HepG2 (cell line): Measurements from ENCODE around the gene CIAPIN1. TPM values are rescaled to one million over a fixed set of nuclear protein-coding genes. Genes with fewer than 3 reads are reported as not detected.

Experiments
- ETV5 ChIP-seq: IDR thresholded peaks from 2 replicates; pipeline ENCODE4 v1.6.1; 2018; ENCODE audit warnings: missing biosample characterization, missing genetic modification reagents, inconsistent platforms, borderline replicate concordance
- JDP2 ChIP-seq: sonication (generic); formaldehyde crosslinking; IDR thresholded peaks from 2 replicates; pipeline ENCODE4 v1.8.1; 2022; ENCODE audit warnings: missing genetic modification reagents, borderline replicate concordance
- LRRFIP1 ChIP-seq: sonication (generic); formaldehyde crosslinking; conservative IDR thresholded peaks from 2 replicates; pipeline ENCODE4 v1.4.0; 2020; ENCODE audit warnings: missing genetic modification reagents
- MIER3 ChIP-seq: IDR thresholded peaks from 2 replicates; pipeline ENCODE4 v1.6.1; 2016; ENCODE audit warnings: missing compliant biosample characterization, borderline replicate concordance
- NFE2L2 ChIP-seq: fragments of 150-350 bp; IDR thresholded peaks from 2 replicates; pipeline ENCODE4 v1.6.1; 2014; ENCODE audit warnings: low read length
- RAD51 ChIP-seq: fragments of 450-650 bp; IDR thresholded peaks from 2 replicates; pipeline ENCODE4 v1.6.1; 2016; ENCODE audit warnings: borderline replicate concordance
- SAP130 ChIP-seq: IDR thresholded peaks from 2 replicates; pipeline ENCODE4 v1.6.1; 2016; ENCODE audit warnings: low read depth
- SIX1 ChIP-seq: sonication (generic); formaldehyde crosslinking; IDR thresholded peaks from 2 replicates; pipeline ENCODE4 v1.4.0; 2020; ENCODE audit warnings: missing genetic modification reagents, borderline replicate concordance
- SMC3 ChIP-seq: IDR thresholded peaks from 2 replicates; pipeline ENCODE4 v1.6.1; 2011; ENCODE audit warnings: low read length, improper control_type of control experiment
- SNAPC5 ChIP-seq: sonication (generic); formaldehyde crosslinking; IDR thresholded peaks from 2 replicates; pipeline ENCODE4 v1.8.1; 2023; ENCODE audit warnings: mild to moderate bottlenecking, missing genetic modification reagents, borderline replicate concordance
- TMF1 ChIP-seq: sonication (generic); formaldehyde crosslinking; IDR thresholded peaks from 2 replicates; pipeline ENCODE4 v1.8.1; 2022; ENCODE audit warnings: low read depth, missing genetic modification reagents
- USF2 ChIP-seq, 2 experiments: sonication (generic) in 1 of 2; formaldehyde crosslinking in 1 of 2; IDR thresholded peaks; 2 replicates each; pipeline versions ENCODE4 v1.5.1 to v1.6.1; 2011 to 2020; ENCODE audit warnings: borderline replicate concordance in 1 of 2, low read depth in 1 of 2, low read length in 1 of 2, mild to moderate bottlenecking in 1 of 2, missing genetic modification reagents in 1 of 2, moderate library complexity in 1 of 2
- ZNF224 ChIP-seq: sonication (generic); formaldehyde crosslinking; IDR thresholded peaks from 2 replicates; pipeline ENCODE4 v1.5.0; 2020; ENCODE audit warnings: mild to moderate bottlenecking, missing genetic modification reagents
- ZNF496 ChIP-seq: sonication (generic); formaldehyde crosslinking; IDR thresholded peaks from 2 replicates; pipeline ENCODE4 v1.8.1; 2023; ENCODE audit warnings: mild to moderate bottlenecking, moderate library complexity, missing genetic modification reagents; ENCODE audit not compliant: insufficient replicate concordance
- ZNF549 ChIP-seq: sonication (generic); formaldehyde crosslinking; IDR thresholded peaks from 2 replicates; pipeline ENCODE4 v1.5.0; 2020; ENCODE audit warnings: missing genetic modification reagents
- ZNF557 ChIP-seq: sonication (generic); formaldehyde crosslinking; IDR thresholded peaks from 2 replicates; pipeline ENCODE4 v1.4.0; 2020; ENCODE audit warnings: missing genetic modification reagents
- ZNF672 ChIP-seq: sonication (generic); formaldehyde crosslinking; IDR thresholded peaks from 2 replicates; pipeline ENCODE4 v1.8.1; 2022; ENCODE audit warnings: missing genetic modification reagents
- ZNF777 ChIP-seq: sonication (generic); formaldehyde crosslinking; IDR thresholded peaks from 2 replicates; pipeline ENCODE4 v1.4.0; 2020; ENCODE audit warnings: missing genetic modification reagents
- ZXDC ChIP-seq: sonication (generic); formaldehyde crosslinking; IDR thresholded peaks from 2 replicates; pipeline ENCODE4 v1.5.0; 2020; ENCODE audit warnings: mild to moderate bottlenecking, missing genetic modification reagents
- ZZZ3 ChIP-seq: sonication (generic); formaldehyde crosslinking; IDR thresholded peaks from 2 replicates; pipeline ENCODE4 v1.4.0; 2020; ENCODE audit warnings: missing genetic modification reagents, mild to moderate bottlenecking, borderline replicate concordance
- polyA plus RNA-seq, 8 experiments: library from polyadenylated mRNA; depleted of rRNA in 3 of 8; stranded (reverse) in 7 of 8; unstranded in 1 of 8; fragments of >200 nt; fragmentation: Illumina TruSeq in 4 of 8; extraction: Trizol in 4 of 8; gene quantifications; 2 replicates each; pipeline versions ENCODE4 v1.2.1 to v1.2.3, GENCODE V29; 2011 to 2016; ENCODE audit warnings: low read depth in 4 of 8, missing spikeins in 1 of 8, mixed read lengths in 1 of 8; ENCODE audit not compliant: insufficient read depth in 1 of 8
- total RNA-seq, 5 experiments: library from RNA; depleted of rRNA; stranded (reverse); fragments of >200 nt; fragmentation: Illumina TruSeq; extraction: Trizol; gene quantifications; 2 replicates each; pipeline ENCODE4 v1.2.3, GENCODE V29; 2016; ENCODE audit warnings: low read depth in 1 of 5

Gene CIAPIN1
- total and polyA plus RNA-seq, 2 of the 13 experiments (the other 11 are each of a cell fraction or from before 2014, with no cell fraction given), result 69.3 to 89.7 TPM

GRCh38 chr16:57422026-57422944 is 24.9 kb downstream of the CIAPIN1 start (continued):
- TF ChIP-seq ZNF672 (CRISPR knock-in tag), result no peak
- TF ChIP-seq ZNF496, result no peak
- peak; percentile 39; the same call in 1 of the 2 replicates for TF ChIP-seq SIX1
- no peak for TF ChIP-seq TMF1 (CRISPR knock-in tag)
- no peak for TF ChIP-seq ZNF777 (CRISPR knock-in tag)
- no peak for TF ChIP-seq ZNF549
- no peak for TF ChIP-seq ZNF557 (CRISPR knock-in tag)
- no peak for TF ChIP-seq RAD51
- TF ChIP-seq MIER3 (CRISPR knock-in tag), result no peak
- no peak for TF ChIP-seq ZNF224 (CRISPR knock-in tag)
- TF ChIP-seq SAP130 (CRISPR knock-in tag), result peak; percentile 58
- TF ChIP-seq USF2 (IDR thresholded peaks at IDR 0.05; ENCODE audit: low read depth, low read length), result no peak
- no peak for TF ChIP-seq USF2 (CRISPR knock-in tag; IDR thresholded peaks at IDR 0.05; ENCODE audit: borderline replicate concordance)
- TF ChIP-seq SNAPC5 (CRISPR knock-in tag), result no peak
- no peak for TF ChIP-seq JDP2 (CRISPR knock-in tag)
- no peak for TF ChIP-seq LRRFIP1 (CRISPR knock-in tag)
- TF ChIP-seq ZZZ3 (CRISPR knock-in tag), result no peak
- peak; percentile 95 for TF ChIP-seq SMC3
- TF ChIP-seq NFE2L2, result no peak
- no peak for TF ChIP-seq ZXDC (CRISPR knock-in tag)
- peak; percentile 96 for TF ChIP-seq ETV5 (CRISPR knock-in tag)
